Breast epithelium (tissue), 4 donors: ENCODE results near the gene SYNGR3. TPM values are rescaled to one million over a fixed set of nuclear protein-coding genes. Genes with fewer than 3 reads are reported as not detected.
"Not testable (repeated sequence)": the region's sequence is repeated elsewhere in the genome, so short reads cannot be mapped to it uniquely, and the experiment has no call there.

Experiments used
- DNase-seq, 2 donors: peaks; one replicate each; pipeline ENCODE4 v3.0.0-alpha.2; 2019; ENCODE audit warnings: low spot score in 2 of 2
- H3K27ac ChIP-seq, 2 donors: fragments of 200-600 bp; sonication (generic) in 1 of 2; one replicate each; pipeline ENCODE4 v1.5.1; 2016 to 2019; ENCODE audit warnings: mild to moderate bottlenecking in 1 of 2
- H3K27me3 ChIP-seq, 2 donors: fragments of 200-600 bp; sonication (generic) in 1 of 2; one replicate each; pipeline versions ENCODE4 v1.5.1 to v1.6.0; 2017 to 2019; ENCODE audit warnings: control low read depth in 1 of 2, mild to moderate bottlenecking in 1 of 2
- H3K36me3 ChIP-seq: fragments of 200-600 bp; one replicate; pipeline ENCODE4 v1.5.1; 2019
- H3K4me1 ChIP-seq, 2 donors: fragments of 200-600 bp; sonication (generic); one replicate each; pipeline ENCODE4 v1.5.1; 2016 to 2019; ENCODE audit warnings: control low read depth in 1 of 2
- H3K4me3 ChIP-seq, 3 donors: fragments of 200-600 bp; sonication (generic); 1 replicate in 2 of 3; 2 replicates in 1 of 3; pipeline ENCODE4 v1.5.1; 2016 to 2019; ENCODE audit warnings: mild to moderate bottlenecking in 3 of 3, moderate library complexity in 2 of 3
- H3K9me3 ChIP-seq, 2 donors: fragments of 200-600 bp; sonication (generic) in 1 of 2; one replicate each; pipeline ENCODE4 v1.5.1; 2016 to 2019; ENCODE audit warnings: control low read depth in 1 of 2
- POLR2A ChIP-seq: fragments of 450-650 bp; IDR thresholded peaks from one replicate; pipeline ENCODE4 v1.6.1; 2016; ENCODE audit warnings: antibody characterized with exemption, mild to moderate bottlenecking, moderate library complexity
- POLR2AphosphoS5 ChIP-seq, 3 donors: sonication (generic); formaldehyde crosslinking; IDR thresholded peaks; one replicate each; pipeline ENCODE4 v1.6.1; 2017; ENCODE audit warnings: antibody characterized with exemption in 3 of 3
- intact Hi-C: fragments of 100-400 bp; cut with DNase I; formaldehyde crosslinking; loops from one replicate; pipeline ENCODE4 v1.15.1; 2023; ENCODE audit warnings: low total_unique reads
- total RNA-seq, 3 donors: library from RNA; depleted of rRNA; stranded (reverse); fragments of >200 nt; gene quantifications; one replicate each; pipeline ENCODE4 v1.1.0, GENCODE V29; 2016
- TF ChIP-seq, protein P1 (sequence below), 3 donors: fragments of 450-650 bp; IDR thresholded peaks; one replicate each; pipeline ENCODE4 v1.5.1; 2016 to 2017; ENCODE audit warnings: antibody characterized with exemption in 3 of 3, mild to moderate bottlenecking in 3 of 3, moderate library complexity in 3 of 3

Gene SYNGR3
- total RNA-seq, 3 donors from 2014 or later = 0.44 to 2.0 (median 0.64) TPM

DNA sequence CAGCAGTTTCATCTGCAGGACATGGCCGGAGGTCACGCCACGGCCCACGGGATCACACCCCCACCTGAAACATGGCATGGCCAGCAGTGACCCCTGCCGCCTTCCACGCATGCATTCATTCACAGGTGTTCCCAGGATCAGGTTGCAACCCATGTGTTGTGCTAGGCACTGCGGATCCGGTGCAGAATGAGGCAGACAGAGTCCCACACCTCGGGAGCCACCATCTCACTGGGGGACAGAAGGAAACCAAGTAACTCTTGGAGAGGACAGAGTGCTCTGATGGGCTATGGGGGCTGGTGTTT lies 42.5 kb upstream of the SYNGR3 start:
- intact Hi-C loops = no loop called here
- Histone ChIP-seq H3K27me3 (no peaks in the 10 kb centered on the region), H3K27ac (no peak overlapping the region), H3K4me3 (no peak overlapping the region), H3K4me1 (peaks cover 0 to 3% of the 10 kb centered on the region in 2 donors), H3K9me3 (no peaks in the 10 kb centered on the region), H3K36me3 (no peaks in the 10 kb centered on the region)
- no peak for DNase-seq
- TF ChIP-seq, protein P1, sequence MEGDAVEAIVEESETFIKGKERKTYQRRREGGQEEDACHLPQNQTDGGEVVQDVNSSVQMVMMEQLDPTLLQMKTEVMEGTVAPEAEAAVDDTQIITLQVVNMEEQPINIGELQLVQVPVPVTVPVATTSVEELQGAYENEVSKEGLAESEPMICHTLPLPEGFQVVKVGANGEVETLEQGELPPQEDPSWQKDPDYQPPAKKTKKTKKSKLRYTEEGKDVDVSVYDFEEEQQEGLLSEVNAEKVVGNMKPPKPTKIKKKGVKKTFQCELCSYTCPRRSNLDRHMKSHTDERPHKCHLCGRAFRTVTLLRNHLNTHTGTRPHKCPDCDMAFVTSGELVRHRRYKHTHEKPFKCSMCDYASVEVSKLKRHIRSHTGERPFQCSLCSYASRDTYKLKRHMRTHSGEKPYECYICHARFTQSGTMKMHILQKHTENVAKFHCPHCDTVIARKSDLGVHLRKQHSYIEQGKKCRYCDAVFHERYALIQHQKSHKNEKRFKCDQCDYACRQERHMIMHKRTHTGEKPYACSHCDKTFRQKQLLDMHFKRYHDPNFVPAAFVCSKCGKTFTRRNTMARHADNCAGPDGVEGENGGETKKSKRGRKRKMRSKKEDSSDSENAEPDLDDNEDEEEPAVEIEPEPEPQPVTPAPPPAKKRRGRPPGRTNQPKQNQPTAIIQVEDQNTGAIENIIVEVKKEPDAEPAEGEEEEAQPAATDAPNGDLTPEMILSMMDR (IDR thresholded peaks at IDR 0.05) = no peak
- TF ChIP-seq POLR2AphosphoS5 (IDR thresholded peaks at IDR 0.05) (no peak), POLR2A (no peak)

DNA sequence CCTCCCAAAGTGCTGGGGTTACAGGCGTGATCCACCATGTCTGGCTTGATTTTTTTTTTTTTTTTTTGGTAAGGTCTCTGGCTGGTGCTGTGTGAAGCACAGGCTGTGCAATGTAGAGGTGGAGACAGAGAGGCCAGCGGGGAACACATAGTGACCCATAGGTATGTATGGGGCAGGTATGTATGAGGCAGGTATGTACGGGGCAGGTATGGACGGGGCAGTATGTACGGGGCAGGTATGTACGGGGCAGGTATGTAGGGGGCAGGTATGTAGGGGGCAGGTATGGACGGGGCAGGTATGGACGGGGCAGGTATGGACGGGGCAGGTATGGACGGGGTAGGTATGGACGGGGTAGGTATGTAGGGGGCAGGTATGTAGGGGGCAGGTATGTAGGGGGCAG lies 40.3 kb upstream of the SYNGR3 start:
- DNase-seq = no peak
- Histone ChIP-seq H3K4me1 (no peaks in the 10 kb centered on the region), H3K4me3 (no peak overlapping the region), H3K9me3 (no peaks in the 10 kb centered on the region), H3K36me3 (no peaks in the 10 kb centered on the region), H3K27me3 (no peaks in the 10 kb centered on the region), H3K27ac (no peak overlapping the region)
- TF ChIP-seq POLR2A (no peak), POLR2AphosphoS5 (IDR thresholded peaks at IDR 0.05) (no peak)
- TF ChIP-seq, protein P1 (IDR thresholded peaks at IDR 0.05) = no peak
- intact Hi-C loops = no loop called here

DNA sequence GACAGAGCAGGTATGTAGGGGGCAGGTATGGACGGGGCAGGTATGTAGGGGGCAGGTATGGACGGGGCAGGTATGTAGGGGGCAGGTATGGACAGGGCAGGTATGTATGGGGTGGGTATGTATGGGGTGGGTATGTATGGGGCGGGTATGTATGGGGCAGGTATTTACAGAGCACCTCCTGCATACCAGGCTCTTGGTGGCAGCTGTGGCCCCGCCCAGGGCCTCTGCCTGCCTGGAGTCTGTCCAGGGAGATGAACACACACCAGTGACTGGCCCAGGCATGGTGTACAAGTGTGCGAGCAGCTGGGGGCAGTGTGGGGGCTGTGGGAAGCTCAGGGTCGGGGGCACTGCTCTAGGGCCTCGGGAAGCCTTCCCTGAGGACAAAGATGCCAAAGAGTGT lies 39.7 kb upstream of the SYNGR3 start:
- Histone ChIP-seq H3K27ac (no peak overlapping the region), H3K27me3 (no peaks in the 10 kb centered on the region), H3K4me1 (no peaks in the 10 kb centered on the region), H3K36me3 (no peaks in the 10 kb centered on the region), H3K4me3 (no peak overlapping the region), H3K9me3 (no peaks in the 10 kb centered on the region)
- DNase-seq = no peak
- intact Hi-C loops = loop anchor here (10.0 kb wide), 1 partner anchor 185 kb away; the partner anchor contains the start of gene PKD1
- TF ChIP-seq POLR2A (no peak), POLR2AphosphoS5 (IDR thresholded peaks at IDR 0.05) (no peak)
- TF ChIP-seq, protein P1 (IDR thresholded peaks at IDR 0.05) = no peak

DNA sequence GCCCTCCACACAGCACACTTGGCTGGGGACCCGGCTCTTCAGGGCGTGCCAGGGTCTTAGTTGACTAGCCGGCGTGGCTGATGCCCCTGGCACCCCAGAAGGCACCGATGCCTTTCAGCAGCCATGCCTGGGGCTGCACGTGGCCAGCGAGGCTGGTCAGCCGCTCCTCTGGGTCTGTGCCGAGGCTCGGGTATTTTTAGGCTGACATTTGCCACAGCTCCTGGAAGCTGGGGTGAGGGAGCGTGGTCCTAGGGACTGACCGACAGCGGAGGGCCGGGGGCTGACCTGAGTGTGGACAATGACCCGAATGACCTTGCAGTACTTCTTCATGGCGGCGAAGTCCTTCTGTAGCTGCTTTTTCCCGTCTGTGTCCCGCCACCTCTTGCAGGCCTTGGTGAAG lies 39.2 kb upstream of the SYNGR3 start:
- Histone ChIP-seq H3K27ac (no peak overlapping the region), H3K4me1 (no peaks in the 10 kb centered on the region), H3K4me3 (no peak overlapping the region), H3K36me3 (no peaks in the 10 kb centered on the region), H3K9me3 (no peaks in the 10 kb centered on the region), H3K27me3 (no peaks in the 10 kb centered on the region)
- intact Hi-C loops = loop anchor here (10.0 kb wide), 1 partner anchor 184 kb away; the partner anchor contains the start of gene PKD1
- TF ChIP-seq, protein P1 (IDR thresholded peaks at IDR 0.05) = no peak
- TF ChIP-seq POLR2AphosphoS5 (IDR thresholded peaks at IDR 0.05) (no peak), POLR2A (no peak)
- no peak for DNase-seq

DNA sequence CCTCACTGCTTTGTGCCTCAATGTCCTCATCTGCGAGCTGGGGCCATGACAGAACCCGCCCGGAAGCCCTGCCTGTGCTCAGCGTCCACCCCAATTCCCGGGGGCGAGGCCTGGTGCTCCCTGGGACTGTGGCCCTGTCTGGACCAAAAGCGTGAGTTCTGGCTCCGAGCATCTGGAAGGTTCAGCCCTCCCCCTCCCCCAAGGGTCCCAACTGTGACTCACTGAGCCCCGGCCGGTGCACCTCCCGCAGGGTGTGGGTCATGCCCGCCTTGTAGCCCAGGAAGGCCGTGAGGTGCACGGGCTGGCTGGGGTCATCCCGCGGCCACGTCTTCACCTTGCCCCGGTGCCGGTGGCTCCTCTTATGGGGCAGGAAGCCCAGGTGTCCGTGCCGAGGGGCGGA lies 36.0 kb upstream of the SYNGR3 start:
- H3K4me1 ChIP-seq = no peaks in the 10 kb centered on the region
- no peaks in the 10 kb centered on the region for H3K27me3 ChIP-seq
- H3K36me3 ChIP-seq = no peaks in the 10 kb centered on the region
- TF ChIP-seq POLR2AphosphoS5 (IDR thresholded peaks at IDR 0.05) = no peak
- no peak for TF ChIP-seq POLR2A
- TF ChIP-seq, protein P1 (IDR thresholded peaks at IDR 0.05) = no peak
- intact Hi-C loops = loop anchor here (10.0 kb wide), 1 partner anchor 181 kb away; the partner anchor contains the start of gene PKD1
- H3K9me3 ChIP-seq = no peaks in the 10 kb centered on the region
- no peak overlapping the region for H3K4me3 ChIP-seq
- no peak overlapping the region for H3K27ac ChIP-seq
- DNase-seq = no peak

DNA sequence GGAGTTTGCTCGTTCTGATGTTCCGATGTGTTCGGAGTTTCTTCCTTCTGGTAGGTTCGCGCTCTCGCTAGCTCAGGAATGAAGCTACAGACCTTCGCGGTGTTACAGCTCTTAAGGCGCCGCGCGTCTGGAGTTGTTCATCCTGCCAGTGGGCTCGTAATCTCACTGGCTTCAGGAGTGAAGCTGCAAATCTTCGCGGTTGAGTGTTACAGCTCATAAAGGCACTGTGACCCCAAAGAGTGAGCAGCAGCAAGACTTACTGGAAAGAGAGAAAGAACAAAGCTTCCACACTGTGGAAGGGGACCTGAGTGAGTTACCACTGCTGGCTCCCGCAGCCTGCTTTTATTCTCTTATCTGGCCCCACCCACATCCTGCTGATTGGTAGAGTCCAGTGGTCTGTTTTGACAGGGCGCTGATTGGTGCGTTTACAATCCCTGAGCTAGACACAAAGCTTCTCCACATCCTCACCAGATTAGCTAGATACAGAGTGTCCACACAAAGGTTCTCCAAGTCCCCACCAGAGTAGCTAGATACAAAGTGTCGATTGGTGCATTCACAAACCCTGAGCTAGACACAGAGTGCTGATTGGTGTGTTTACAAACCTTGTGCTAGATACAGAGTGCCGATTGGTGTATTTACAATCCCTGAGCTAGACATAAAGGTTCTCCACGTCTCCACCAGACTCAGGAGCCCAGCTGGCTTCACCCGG lies 32.2 kb upstream of the SYNGR3 start:
- H3K9me3 ChIP-seq, H3K4me1 ChIP-seq, H3K36me3 ChIP-seq, DNase-seq, H3K27ac ChIP-seq, H3K4me3 ChIP-seq, H3K27me3 ChIP-seq: not testable (repeated sequence)
- intact Hi-C loops = loop anchor here (5.0 to 10.0 kb wide), 2 partner anchors 177 to 955 kb away; partner anchors contain the start of gene PKD1

DNA sequence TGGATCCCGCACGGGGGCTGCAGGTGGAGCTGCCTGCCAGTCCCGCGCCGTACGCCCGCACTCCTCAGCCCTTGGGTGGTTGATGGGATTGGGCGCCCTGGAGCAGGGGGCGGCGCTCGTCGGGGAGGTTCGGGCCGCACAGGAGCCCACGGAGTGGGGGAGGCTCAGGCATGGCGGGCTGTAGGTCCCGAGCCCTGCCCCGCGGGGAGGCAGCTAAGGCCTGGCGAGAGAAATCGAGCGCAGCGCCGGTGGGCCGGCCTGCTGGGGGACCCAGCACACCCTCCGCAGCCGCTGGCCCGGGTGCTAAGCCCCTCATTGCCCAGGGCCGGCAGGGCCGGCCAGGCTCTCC lies 31.7 kb upstream of the SYNGR3 start:
- not testable (repeated sequence) for H3K4me1 ChIP-seq, H3K9me3 ChIP-seq, DNase-seq, H3K27me3 ChIP-seq, H3K36me3 ChIP-seq, H3K27ac ChIP-seq, H3K4me3 ChIP-seq
- intact Hi-C loops = loop anchor here (5.0 to 10.0 kb wide), 2 partner anchors 177 to 956 kb away; partner anchors contain the start of gene PKD1
